ENCODE data around the gene AGFG1. TPM values are rescaled to one million over a fixed set of nuclear protein-coding genes. Genes with fewer than 3 reads are reported as not detected.

The AGFG1 gene
- total RNA-seq, 4 donors from 2014 or later = 42.1 to 83.1 (median 53.5) TPM

DNA sequence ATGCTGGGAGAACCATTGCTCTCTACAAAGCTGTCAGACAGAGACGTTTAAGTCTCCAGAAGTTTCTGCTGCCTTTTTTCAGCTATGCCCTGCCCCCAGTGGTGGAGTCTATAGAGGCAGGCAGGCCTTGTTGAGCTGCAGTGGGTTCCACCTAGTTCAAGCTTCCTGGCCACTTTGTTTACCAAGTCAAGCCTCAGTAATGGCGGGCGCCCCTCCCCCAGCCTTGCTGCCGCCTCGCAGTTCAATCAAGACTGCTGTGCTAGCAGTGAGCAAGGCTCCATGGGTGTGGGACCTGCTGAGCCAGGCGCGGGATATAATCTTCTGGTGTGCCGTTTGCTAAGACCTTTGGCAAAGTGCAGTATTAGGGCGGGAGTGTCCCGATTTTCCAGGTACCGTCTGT lies 74.0 kb downstream of the AGFG1 start:
- H3K36me3 ChIP-seq = peaks cover 0 to 72% (median 7%) of the 10 kb centered on the region in 3 donors
- 94 to 97% methylated on average over 7 to 11 of the region's 11 CpGs for WGBS, 2 donors
- no peak for DNase-seq (ENCODE audit: low spot score in 2 of 2)
- no peaks in the 10 kb centered on the region for H3K4me1 ChIP-seq
- H3K27me3 ChIP-seq = no peaks in the 10 kb centered on the region
- TF ChIP-seq CTCF (IDR thresholded peaks at IDR 0.05) = no peak
- no peak for TF ChIP-seq POLR2A (IDR thresholded peaks at IDR 0.05)
- no peak for TF ChIP-seq EP300 (IDR thresholded peaks at IDR 0.05)
- peaks cover 0 to 4% (median 0%) of the 10 kb centered on the region in 4 donors for H3K9me3 ChIP-seq
- H3K27ac ChIP-seq = no peak overlapping the region
- H3K4me3 ChIP-seq = no peak overlapping the region

DNA sequence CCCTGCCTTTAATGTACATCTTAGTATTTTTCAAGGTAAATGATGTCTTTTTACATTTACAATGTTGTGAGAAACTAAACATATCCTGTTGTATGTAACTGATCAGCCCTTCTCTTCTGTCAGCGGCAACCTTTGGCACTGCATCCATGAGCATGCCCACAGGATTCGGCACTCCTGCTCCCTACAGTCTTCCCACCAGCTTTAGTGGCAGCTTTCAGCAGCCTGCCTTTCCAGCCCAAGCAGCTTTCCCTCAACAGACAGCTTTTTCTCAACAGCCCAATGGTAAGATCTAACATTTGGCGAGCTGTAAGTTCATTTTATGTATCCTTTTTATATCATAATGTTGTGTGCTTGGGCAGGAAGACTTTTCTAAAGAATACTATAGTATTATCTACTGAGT lies 79.9 kb downstream of the AGFG1 start:
- WGBS, 2 donors = 90 to 98% methylated on average over 3 of the region's 3 CpGs
- H3K36me3 ChIP-seq = peaks cover 0 to 77% (median 0%) of the 10 kb centered on the region in 3 donors
- H3K27me3 ChIP-seq = no peaks in the 10 kb centered on the region
- H3K9me3 ChIP-seq = no peaks in the 10 kb centered on the region
- no peak for DNase-seq (ENCODE audit: low spot score in 2 of 2)
- TF ChIP-seq EP300 (IDR thresholded peaks at IDR 0.05) = no peak
- TF ChIP-seq POLR2A (IDR thresholded peaks at IDR 0.05) = no peak
- TF ChIP-seq CTCF (IDR thresholded peaks at IDR 0.05) = no peak
- no peak overlapping the region for H3K27ac ChIP-seq
- H3K4me3 ChIP-seq = no peak overlapping the region
- no peaks in the 10 kb centered on the region for H3K4me1 ChIP-seq

- Histone ChIP-seq H3K4me3 (no peak overlapping the region), H3K27ac (no peak overlapping the region), H3K36me3 (peaks cover 0 to 5% (median 0%) of the 10 kb centered on the region in 3 donors), H3K27me3 (no peaks in the 10 kb centered on the region), H3K4me1 (no peaks in the 10 kb centered on the region), H3K9me3 (no peaks in the 10 kb centered on the region)
- DNase-seq (ENCODE audit: low spot score in 2 of 2) = no peak
- TF ChIP-seq POLR2A (IDR thresholded peaks at IDR 0.05) (no peak), CTCF (IDR thresholded peaks at IDR 0.05) (no peak)
Observed at GRCh38 chr2:227562581-227562980, 90.6 kb downstream of the AGFG1 start.

DNA sequence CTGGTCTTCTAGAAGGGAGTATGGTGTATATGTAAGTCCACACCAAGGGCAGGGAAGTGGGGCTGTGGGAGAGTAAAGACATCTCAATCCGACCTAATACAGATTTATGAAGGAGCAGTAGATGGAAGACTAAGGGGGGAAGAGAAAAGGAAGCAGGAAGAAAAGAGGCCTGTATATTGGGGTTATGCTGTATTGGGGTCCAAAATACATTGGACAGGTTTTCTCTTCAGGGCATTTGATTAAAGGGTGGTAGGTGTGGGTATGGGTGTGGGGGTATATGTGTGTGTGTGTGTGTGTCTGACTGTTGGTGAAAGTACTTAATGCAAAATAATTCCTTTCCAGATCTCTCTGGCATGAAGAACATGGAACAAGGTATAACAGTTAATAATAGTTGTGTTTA lies 93.1 kb downstream of the AGFG1 start:
- Histone ChIP-seq H3K27ac (no peak overlapping the region), H3K36me3 (no peaks in the 10 kb centered on the region), H3K9me3 (no peaks in the 10 kb centered on the region), H3K4me3 (no peak overlapping the region), H3K4me1 (no peaks in the 10 kb centered on the region), H3K27me3 (no peaks in the 10 kb centered on the region)
- DNase-seq (ENCODE audit: low spot score in 2 of 2) = no peak
- TF ChIP-seq CTCF (IDR thresholded peaks at IDR 0.05) (no peak), POLR2A (IDR thresholded peaks at IDR 0.05) (no peak), EP300 (IDR thresholded peaks at IDR 0.05) (no peak)
- 91% methylated on average over 1 of the region's 1 CpG for WGBS, 2 donors

DNA sequence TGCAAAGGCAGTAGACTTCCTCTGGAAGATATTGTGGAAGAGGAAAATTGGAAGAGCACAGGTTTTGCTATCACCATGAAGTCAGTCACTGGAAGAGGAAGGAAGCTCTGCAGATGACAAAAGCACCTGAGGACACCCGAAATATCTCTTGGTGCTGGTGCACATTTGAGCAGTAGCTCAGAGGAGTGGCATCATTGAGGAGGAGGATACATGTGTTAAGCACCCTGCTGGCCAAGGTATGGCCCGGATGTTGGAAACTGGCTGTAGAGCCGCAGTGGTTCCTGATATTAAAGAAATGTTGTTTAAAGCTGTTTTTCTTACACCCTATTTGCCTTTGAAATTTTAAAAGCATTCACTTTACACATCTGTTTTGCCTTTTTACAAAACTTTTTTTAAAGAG lies 94.1 kb downstream of the AGFG1 start:
- H3K9me3 ChIP-seq = no peaks in the 10 kb centered on the region
- H3K36me3 ChIP-seq = no peaks in the 10 kb centered on the region
- no peaks in the 10 kb centered on the region for H3K4me1 ChIP-seq
- no peak for DNase-seq (ENCODE audit: low spot score in 2 of 2)
- no peak overlapping the region for H3K27ac ChIP-seq
- no peak for TF ChIP-seq CTCF (IDR thresholded peaks at IDR 0.05)
- no peak for TF ChIP-seq POLR2A (IDR thresholded peaks at IDR 0.05)
- TF ChIP-seq EP300 (IDR thresholded peaks at IDR 0.05) = no peak
- H3K4me3 ChIP-seq = no peak overlapping the region
- 57 to 78% methylated on average over 3 of the region's 3 CpGs for WGBS, 2 donors
- H3K27me3 ChIP-seq = no peaks in the 10 kb centered on the region
